ENCODE measurements around the gene ADCK1. TPM values are rescaled to one million over a fixed set of nuclear protein-coding genes. Genes with fewer than 3 reads are reported as not detected.

Gene ADCK1
- total RNA-seq, 1 experiment from 2014 or later = 8.3 TPM

GRCh38 chr14:77924141-77924948 lies 124.4 kb downstream of the ADCK1 start:
- BruUV-seq (replicated peaks) = no TSS peak
- POLR2A ChIA-PET (ENCODE audit: low non-redundant PET) = no interaction called here
- no peak overlapping the region for H3K27ac ChIP-seq (ENCODE audit: low read depth, low read length, poor library complexity, severe bottlenecking)
- H3K36me3 ChIP-seq (ENCODE audit: insufficient read depth, low read length, poor library complexity, severe bottlenecking) = no peaks in the 10 kb centered on the region
- no peaks in the 10 kb centered on the region for H3K9me3 ChIP-seq (ENCODE audit: low read depth, low read length, poor library complexity, severe bottlenecking)
- intact Hi-C loops (cut with micrococcal nuclease; ENCODE audit: unreplicated experiment) = no loop called here
- H3K27me3 ChIP-seq (replicated peaks; ENCODE audit: insufficient read depth, low read depth, low read length, poor library complexity) = no peaks in the 10 kb centered on the region
- TF ChIP-seq EZH2 (IDR thresholded peaks at IDR 0.05; ENCODE audit: borderline replicate concordance, low read depth, low read length, poor library complexity, severe bottlenecking) = no peak
- TF ChIP-seq, protein P1, sequence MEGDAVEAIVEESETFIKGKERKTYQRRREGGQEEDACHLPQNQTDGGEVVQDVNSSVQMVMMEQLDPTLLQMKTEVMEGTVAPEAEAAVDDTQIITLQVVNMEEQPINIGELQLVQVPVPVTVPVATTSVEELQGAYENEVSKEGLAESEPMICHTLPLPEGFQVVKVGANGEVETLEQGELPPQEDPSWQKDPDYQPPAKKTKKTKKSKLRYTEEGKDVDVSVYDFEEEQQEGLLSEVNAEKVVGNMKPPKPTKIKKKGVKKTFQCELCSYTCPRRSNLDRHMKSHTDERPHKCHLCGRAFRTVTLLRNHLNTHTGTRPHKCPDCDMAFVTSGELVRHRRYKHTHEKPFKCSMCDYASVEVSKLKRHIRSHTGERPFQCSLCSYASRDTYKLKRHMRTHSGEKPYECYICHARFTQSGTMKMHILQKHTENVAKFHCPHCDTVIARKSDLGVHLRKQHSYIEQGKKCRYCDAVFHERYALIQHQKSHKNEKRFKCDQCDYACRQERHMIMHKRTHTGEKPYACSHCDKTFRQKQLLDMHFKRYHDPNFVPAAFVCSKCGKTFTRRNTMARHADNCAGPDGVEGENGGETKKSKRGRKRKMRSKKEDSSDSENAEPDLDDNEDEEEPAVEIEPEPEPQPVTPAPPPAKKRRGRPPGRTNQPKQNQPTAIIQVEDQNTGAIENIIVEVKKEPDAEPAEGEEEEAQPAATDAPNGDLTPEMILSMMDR (conservative IDR thresholded peaks at IDR 0.05; ENCODE audit: low read depth, low read length) = no peak
- no peak for DNase-seq (ENCODE audit: low spot score)
- no peak overlapping the region for H3K4me3 ChIP-seq (ENCODE audit: low read depth, low read length, poor library complexity, severe bottlenecking)
- H3K4me1 ChIP-seq (ENCODE audit: insufficient read depth, low read length, poor library complexity, severe bottlenecking) = peaks cover 4% of the 10 kb centered on the region
- CTCF ChIA-PET = no interaction called here

DNA sequence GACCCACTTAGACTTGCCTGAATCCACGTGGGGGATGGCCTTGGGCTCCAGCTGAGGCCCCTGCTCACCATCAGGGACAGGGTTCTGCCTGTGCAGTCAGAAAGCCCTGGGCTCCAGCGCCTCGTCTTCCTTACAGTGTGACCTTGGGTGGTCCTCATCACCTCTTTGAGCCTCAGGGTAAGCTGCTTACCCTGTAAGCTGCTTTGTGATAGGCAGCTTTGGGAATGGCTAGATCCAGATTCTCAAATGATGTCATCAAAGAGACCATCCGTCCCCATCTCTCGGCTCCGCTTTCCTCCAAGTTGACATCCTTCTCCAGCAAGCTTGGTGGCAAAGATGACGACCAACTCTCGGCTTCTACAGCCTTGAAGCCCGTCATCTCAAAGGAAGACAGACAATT lies 127.0 kb downstream of the ADCK1 start:
- no peaks in the 10 kb centered on the region for H3K9me3 ChIP-seq (ENCODE audit: low read depth, low read length, poor library complexity, severe bottlenecking)

DNA sequence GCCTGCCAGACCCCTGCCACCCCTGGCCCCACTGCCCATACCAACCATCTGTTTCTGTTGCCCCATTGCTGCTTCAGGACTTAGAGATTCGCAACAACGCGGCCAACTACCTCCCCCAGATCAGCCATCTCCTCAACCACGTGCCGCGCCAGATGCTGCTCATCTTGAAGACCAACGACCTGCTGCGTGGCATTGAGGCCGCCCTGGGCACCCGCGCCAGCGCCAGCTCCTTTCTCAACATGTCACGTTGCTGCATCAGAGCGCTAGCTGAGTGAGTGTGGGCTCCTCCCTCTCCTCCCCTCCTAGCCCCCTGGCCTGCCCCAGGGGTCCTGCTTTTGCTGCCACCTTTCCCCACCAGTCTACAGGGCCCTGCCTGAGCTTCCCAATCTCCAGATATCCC lies 131.5 kb downstream of the ADCK1 start:
- no peak for TF ChIP-seq EZH2 (IDR thresholded peaks at IDR 0.05; ENCODE audit: borderline replicate concordance, low read depth, low read length, poor library complexity, severe bottlenecking)
- TF ChIP-seq, protein P1 (conservative IDR thresholded peaks at IDR 0.05; ENCODE audit: low read depth, low read length) = no peak
- no peak overlapping the region for H3K27ac ChIP-seq (ENCODE audit: low read depth, low read length, poor library complexity, severe bottlenecking)
- ChIA-PET POLR2A (ENCODE audit: low non-redundant PET) (no interaction called here), CTCF (no interaction called here)
- no TSS peak for BruUV-seq (replicated peaks)
- no peak overlapping the region for H3K4me3 ChIP-seq (ENCODE audit: low read depth, low read length, poor library complexity, severe bottlenecking)
- H3K4me1 ChIP-seq (ENCODE audit: insufficient read depth, low read length, poor library complexity, severe bottlenecking) = no peaks in the 10 kb centered on the region
- H3K36me3 ChIP-seq (ENCODE audit: insufficient read depth, low read length, poor library complexity, severe bottlenecking) = no peaks in the 10 kb centered on the region
- peaks cover 6% of the 10 kb centered on the region for H3K9me3 ChIP-seq (ENCODE audit: low read depth, low read length, poor library complexity, severe bottlenecking)
- intact Hi-C loops (cut with micrococcal nuclease; ENCODE audit: unreplicated experiment) = no loop called here
- no peak for DNase-seq (ENCODE audit: low spot score)
- H3K27me3 ChIP-seq (replicated peaks; ENCODE audit: insufficient read depth, low read depth, low read length, poor library complexity) = no peaks in the 10 kb centered on the region

More for the DNA sequence above, 127.0 kb downstream of the ADCK1 start:
- no peak for DNase-seq (ENCODE audit: low spot score)
- TF ChIP-seq EZH2 (IDR thresholded peaks at IDR 0.05; ENCODE audit: borderline replicate concordance, low read depth, low read length, poor library complexity, severe bottlenecking) = no peak
- TF ChIP-seq, protein P1 (conservative IDR thresholded peaks at IDR 0.05; ENCODE audit: low read depth, low read length) = no peak
- peaks cover 4% of the 10 kb centered on the region for H3K4me1 ChIP-seq (ENCODE audit: insufficient read depth, low read length, poor library complexity, severe bottlenecking)
- H3K36me3 ChIP-seq (ENCODE audit: insufficient read depth, low read length, poor library complexity, severe bottlenecking) = no peaks in the 10 kb centered on the region
- H3K4me3 ChIP-seq (ENCODE audit: low read depth, low read length, poor library complexity, severe bottlenecking) = no peak overlapping the region
- H3K27ac ChIP-seq (ENCODE audit: low read depth, low read length, poor library complexity, severe bottlenecking) = no peak overlapping the region
- POLR2A ChIA-PET (ENCODE audit: low non-redundant PET) = no interaction called here
- BruUV-seq (replicated peaks) = no TSS peak
- intact Hi-C loops (cut with micrococcal nuclease; ENCODE audit: unreplicated experiment) = no loop called here
- no peaks in the 10 kb centered on the region for H3K27me3 ChIP-seq (replicated peaks; ENCODE audit: insufficient read depth, low read depth, low read length, poor library complexity)
- CTCF ChIA-PET = no interaction called here

All from A673 (cell line).